OCI-LY7 (cell line): ENCODE measurements around the gene BBOX1. TPM values are rescaled to one million over a fixed set of nuclear protein-coding genes. Genes with fewer than 3 reads are reported as not detected.

ENCODE experiments used
- BruUV-seq: library from RNA; stranded (reverse); fragments of 400-500 nt; replicated peaks from 2 replicates; lab custom pipeline; 2021; lab: Mats Ljungman, UMichigan
- CTCF ChIA-PET: fragments of 300-600 bp; sonication (Branson Sonifier 250); formaldehyde crosslinking; loops from one replicate; lab custom pipeline; 2022; ENCODE audit warnings: antibody characterized with exemption; ENCODE audit not compliant: unreplicated experiment; lab: Charles Lee
- POLR2A ChIA-PET: fragments of 300-600 bp; sonication (Branson Sonifier 250); formaldehyde crosslinking; loops from one replicate; lab custom pipeline; 2022; ENCODE audit warnings: antibody characterized with exemption; lab: Charles Lee
- DNase-seq: peaks from one replicate; pipeline ENCODE4 v3.0.0-alpha.2; 2015; ENCODE audit warnings: low spot score
- H2AFZ ChIP-seq: fragments of 200-600 bp; sonication (generic), shearing (Covaris generic); 2 replicates; pipeline ENCODE4 v1.6.1; 2014; ENCODE audit warnings: mild to moderate bottlenecking, antibody characterized with exemption, low read length, moderate library complexity
- H3K27ac ChIP-seq: fragments of 200-600 bp; sonication (generic); 2 replicates; pipeline ENCODE4 v1.5.1; 2014; ENCODE audit warnings: mixed run types, low read depth, mild to moderate bottlenecking, moderate library complexity, low read length, inconsistent platforms; ENCODE audit not compliant: poor library complexity, severe bottlenecking
- H3K36me3 ChIP-seq: fragments of 200-600 bp; sonication (generic); 2 replicates; pipeline ENCODE4 v1.6.1; 2014; ENCODE audit warnings: mild to moderate bottlenecking, antibody characterized with exemption, low read length, moderate library complexity, mixed read lengths; ENCODE audit not compliant: insufficient read depth
- H3K4me1 ChIP-seq: fragments of 200-600 bp; sonication (generic); 2 replicates; pipeline ENCODE4 v1.5.1; 2014; ENCODE audit warnings: mild to moderate bottlenecking, low read length; ENCODE audit not compliant: insufficient read depth, poor library complexity, severe bottlenecking
- H3K4me2 ChIP-seq: fragments of 200-600 bp; sonication (generic); 2 replicates; pipeline ENCODE4 v1.6.1; 2014; ENCODE audit warnings: mild to moderate bottlenecking, low read length
- H3K4me3 ChIP-seq: fragments of 200-600 bp; sonication (generic); 2 replicates; pipeline ENCODE4 v1.5.1; 2014; ENCODE audit warnings: mild to moderate bottlenecking, low read depth, low read length; ENCODE audit not compliant: poor library complexity, severe bottlenecking
- H3K79me2 ChIP-seq: fragments of 200-600 bp; sonication (generic); 2 replicates; pipeline ENCODE4 v1.6.1; 2016; ENCODE audit warnings: low read depth, mild to moderate bottlenecking, low read length, moderate library complexity, mixed read lengths; ENCODE audit not compliant: insufficient read depth
- H3K9me2 ChIP-seq: fragments of 200-600 bp; sonication (generic); 2 replicates; pipeline ENCODE4 v1.6.1; 2016; ENCODE audit warnings: mild to moderate bottlenecking, low read length, mixed read lengths; ENCODE audit not compliant: insufficient read depth
- H3K9me3 ChIP-seq: fragments of 200-600 bp; sonication (generic); 2 replicates; pipeline ENCODE4 v1.6.1; 2014; ENCODE audit warnings: mild to moderate bottlenecking, mixed run types, low read length, mixed read lengths
- H4K20me1 ChIP-seq: fragments of 200-600 bp; sonication (generic); 2 replicates; pipeline ENCODE4 v1.6.1; 2014; ENCODE audit warnings: mild to moderate bottlenecking, antibody characterized with exemption, low read length, moderate library complexity, mixed read lengths; ENCODE audit not compliant: insufficient read depth
- EZH2phosphoT487 ChIP-seq: fragments of 200-600 bp; sonication (generic); IDR thresholded peaks from 2 replicates; pipeline ENCODE4 v1.6.1; 2018; ENCODE audit warnings: low read depth, borderline replicate concordance, mild to moderate bottlenecking, mixed run types, antibody characterized with exemption, low read length, moderate library complexity, mixed read lengths
- intact Hi-C: fragments of 100-400 bp; cut with micrococcal nuclease; formaldehyde crosslinking; loops from one replicate; pipeline ENCODE4 v1.10.0; 2022; ENCODE audit not compliant: unreplicated experiment
- total RNA-seq, 2 experiments: library from RNA; depleted of rRNA in 1 of 2; stranded (reverse); fragments of >200 nt in 1 of 2; shearing (Covaris generic) in 1 of 2; gene quantifications; 2 replicates each; pipeline ENCODE4 v1.2.3, GENCODE V29; 2014 to 2022
- TF ChIP-seq, protein P1 (sequence below): fragments of 200-600 bp; sonication (generic); conservative IDR thresholded peaks from 2 replicates; pipeline ENCODE4 v1.5.1; 2014; ENCODE audit warnings: mild to moderate bottlenecking, antibody characterized with exemption, low read length, moderate library complexity, mixed read lengths

The BBOX1 gene
- total RNA-seq, 2 experiments from 2014 or later, result not detected

DNA sequence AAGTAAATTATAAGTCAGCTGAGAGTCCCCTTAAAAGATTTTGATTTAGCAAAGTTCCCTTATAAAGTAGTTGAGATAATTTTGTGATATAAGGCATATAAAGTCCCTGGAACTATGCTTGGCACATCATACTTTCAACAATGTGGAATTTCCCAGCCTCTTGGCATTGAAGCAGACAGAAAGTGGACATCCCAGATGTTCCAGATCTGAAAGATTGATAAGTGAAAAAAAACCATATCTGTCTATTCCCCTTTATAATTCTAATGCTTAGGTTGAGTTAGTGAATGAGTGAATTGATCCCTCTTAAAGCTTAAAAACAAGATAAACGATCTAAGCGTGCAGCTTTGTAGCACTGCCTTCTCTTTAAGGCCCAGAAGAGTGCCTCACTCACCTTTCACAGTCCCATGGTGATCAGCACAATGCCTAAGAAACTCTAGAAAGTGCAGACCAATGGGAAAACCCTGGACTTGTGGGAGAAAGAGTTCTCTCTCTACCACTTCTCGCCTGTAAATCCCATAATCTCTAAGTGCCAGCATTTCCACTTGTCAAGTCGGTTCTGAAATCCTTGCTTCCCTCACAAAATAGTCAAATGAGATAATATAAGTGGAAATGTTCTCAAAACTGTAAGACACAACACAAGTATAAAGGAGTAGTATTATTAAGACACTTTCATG, 28.9 kb upstream of the BBOX1 start:
- H3K36me3 ChIP-seq, result no peaks in the 10 kb centered on the region
- ChIA-PET CTCF (no interaction called here), POLR2A (no interaction called here)
- no peaks in the 10 kb centered on the region for H4K20me1 ChIP-seq
- H2AFZ ChIP-seq, result peak overlapping the region; percentile 79
- peaks cover 7% of the 10 kb centered on the region for H3K4me1 ChIP-seq
- H3K4me3 ChIP-seq, result no peak overlapping the region
- H3K9me2 ChIP-seq, result no peaks in the 10 kb centered on the region; the same call in 1 of the 2 replicates
- H3K27ac ChIP-seq, result no peak overlapping the region
- TF ChIP-seq EZH2phosphoT487, result no peak
- TF ChIP-seq, protein P1, sequence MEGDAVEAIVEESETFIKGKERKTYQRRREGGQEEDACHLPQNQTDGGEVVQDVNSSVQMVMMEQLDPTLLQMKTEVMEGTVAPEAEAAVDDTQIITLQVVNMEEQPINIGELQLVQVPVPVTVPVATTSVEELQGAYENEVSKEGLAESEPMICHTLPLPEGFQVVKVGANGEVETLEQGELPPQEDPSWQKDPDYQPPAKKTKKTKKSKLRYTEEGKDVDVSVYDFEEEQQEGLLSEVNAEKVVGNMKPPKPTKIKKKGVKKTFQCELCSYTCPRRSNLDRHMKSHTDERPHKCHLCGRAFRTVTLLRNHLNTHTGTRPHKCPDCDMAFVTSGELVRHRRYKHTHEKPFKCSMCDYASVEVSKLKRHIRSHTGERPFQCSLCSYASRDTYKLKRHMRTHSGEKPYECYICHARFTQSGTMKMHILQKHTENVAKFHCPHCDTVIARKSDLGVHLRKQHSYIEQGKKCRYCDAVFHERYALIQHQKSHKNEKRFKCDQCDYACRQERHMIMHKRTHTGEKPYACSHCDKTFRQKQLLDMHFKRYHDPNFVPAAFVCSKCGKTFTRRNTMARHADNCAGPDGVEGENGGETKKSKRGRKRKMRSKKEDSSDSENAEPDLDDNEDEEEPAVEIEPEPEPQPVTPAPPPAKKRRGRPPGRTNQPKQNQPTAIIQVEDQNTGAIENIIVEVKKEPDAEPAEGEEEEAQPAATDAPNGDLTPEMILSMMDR, result no peak
- no peaks in the 10 kb centered on the region for H3K79me2 ChIP-seq
- peak overlapping the region; percentile 24; the same call in 1 of the 2 replicates for H3K4me2 ChIP-seq
- H3K9me3 ChIP-seq, result no peaks in the 10 kb centered on the region
- BruUV-seq, result no TSS peak
- intact Hi-C loops, result no loop called here
- no peak for DNase-seq

DNA sequence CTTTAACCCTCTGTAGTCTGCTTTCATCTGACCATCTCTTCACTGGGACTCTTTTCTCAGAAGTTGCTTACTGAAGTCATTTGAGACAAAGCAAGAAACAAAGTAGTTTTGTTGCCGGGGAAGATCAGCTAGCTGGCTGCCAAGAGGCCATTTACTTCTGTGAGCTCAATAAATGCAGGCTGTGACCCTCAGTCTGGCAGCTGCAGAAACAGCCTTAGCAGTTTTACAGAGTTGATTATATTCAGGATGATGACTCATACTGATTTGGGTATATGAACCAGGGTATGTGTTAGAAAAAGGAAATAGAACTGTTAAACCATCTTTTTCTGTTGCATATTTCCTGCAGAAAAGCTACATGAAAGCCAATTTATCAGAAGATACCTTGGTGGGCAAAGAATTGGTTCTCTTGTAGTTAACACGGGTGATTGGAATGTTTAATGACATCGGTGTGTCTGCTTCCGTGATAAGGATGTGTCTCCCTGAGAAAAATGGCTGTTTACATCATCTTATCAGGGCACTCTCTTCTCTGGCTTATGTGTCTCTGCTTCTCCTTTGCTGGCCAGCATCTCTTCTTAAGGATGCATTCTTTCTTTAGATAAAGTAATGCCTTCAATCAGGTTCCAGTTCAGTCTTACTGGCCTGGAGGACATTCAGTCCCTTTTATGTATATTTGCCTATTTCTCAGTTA, 28.2 kb upstream of the BBOX1 start:
- H2AFZ ChIP-seq, result peak overlapping the region; percentile 79; the same call in 1 of the 2 replicates
- TF ChIP-seq EZH2phosphoT487, result no peak
- TF ChIP-seq, protein P1, result no peak
- H4K20me1 ChIP-seq, result no peaks in the 10 kb centered on the region
- ChIA-PET POLR2A (no interaction called here), CTCF (no interaction called here)
- peak overlapping the region; percentile 24; the same call in 1 of the 2 replicates for H3K4me2 ChIP-seq
- peaks cover 7% of the 10 kb centered on the region for H3K4me1 ChIP-seq
- no TSS peak for BruUV-seq
- H3K4me3 ChIP-seq, result no peak overlapping the region
- H3K27ac ChIP-seq, result no peak overlapping the region
- no peaks in the 10 kb centered on the region for H3K9me3 ChIP-seq
- DNase-seq, result no peak
- intact Hi-C loops, result no loop called here
- no peaks in the 10 kb centered on the region; the same call in 1 of the 2 replicates for H3K9me2 ChIP-seq
- no peaks in the 10 kb centered on the region for H3K36me3 ChIP-seq
- H3K79me2 ChIP-seq, result no peaks in the 10 kb centered on the region
